Measurements from ENCODE around the gene SLAIN2.
A peak's percentile ranks its signal among the peaks of the same experiment; 100 is the strongest.
"Not testable (repeated sequence)": the region's sequence is repeated elsewhere in the genome, so short reads cannot be mapped to it uniquely, and the experiment has no call there.

Gene SLAIN2

DNA sequence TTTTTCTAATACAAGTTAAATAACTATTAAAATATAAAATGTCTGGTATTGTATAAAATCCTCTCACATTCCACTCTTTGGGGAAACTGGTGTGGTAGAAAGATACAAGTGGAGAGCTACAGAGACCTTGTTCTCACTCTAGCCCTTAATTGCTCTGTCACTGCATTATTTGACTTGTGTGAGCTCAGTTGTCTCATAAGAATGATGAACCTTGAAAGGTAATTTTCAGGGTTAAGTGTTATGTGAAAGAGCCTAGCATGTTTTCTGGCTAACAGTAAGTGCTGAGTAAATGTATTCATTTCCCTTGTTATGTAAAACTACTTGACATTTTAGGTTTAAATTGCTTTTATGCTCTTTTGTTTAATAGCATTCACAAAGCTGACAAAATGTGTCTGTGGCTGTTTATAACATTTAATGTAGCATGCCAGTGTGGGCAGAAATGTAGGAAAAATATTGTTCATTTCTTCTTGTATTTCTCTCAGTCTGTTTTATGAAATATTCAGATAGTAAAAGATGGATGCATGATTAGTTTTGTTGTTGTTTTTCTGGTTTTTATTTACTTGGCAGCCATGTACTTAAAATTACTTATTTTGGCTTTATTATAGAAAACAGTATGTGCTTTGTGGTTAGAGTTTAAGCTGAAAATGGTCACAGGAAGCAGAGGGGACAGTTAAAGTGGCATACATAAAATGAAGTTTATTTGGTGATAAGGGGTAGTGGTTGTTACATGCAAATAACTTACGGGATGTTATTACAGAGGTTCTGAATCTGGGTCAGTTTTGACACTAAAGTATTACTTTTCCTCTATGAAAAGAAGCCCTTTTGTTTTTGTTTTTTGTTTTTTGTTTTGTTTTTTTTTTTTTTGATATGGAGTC is 29.2 kb downstream of the SLAIN2 start:
- DNase-seq = no peak

DNA sequence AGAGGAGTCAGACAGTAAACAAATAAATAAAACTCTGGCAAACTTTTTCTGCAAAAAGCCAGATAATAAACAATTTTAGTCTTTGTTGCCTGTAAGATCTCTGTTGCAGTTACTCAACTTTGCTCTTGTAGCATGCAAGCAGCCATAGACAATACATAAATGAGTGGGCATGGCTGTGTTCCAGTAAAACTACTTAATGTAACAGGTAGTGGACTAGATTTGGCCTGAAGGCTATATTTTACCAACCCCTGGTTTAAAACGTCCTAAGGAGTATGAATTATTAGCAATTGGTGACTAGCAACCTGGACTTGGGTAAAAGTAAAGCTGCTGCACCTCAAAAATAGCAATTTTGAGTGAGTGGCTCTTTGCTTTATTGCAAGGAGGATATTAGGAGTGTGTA is 30.9 kb downstream of the SLAIN2 start:
- no peak for DNase-seq

DNA sequence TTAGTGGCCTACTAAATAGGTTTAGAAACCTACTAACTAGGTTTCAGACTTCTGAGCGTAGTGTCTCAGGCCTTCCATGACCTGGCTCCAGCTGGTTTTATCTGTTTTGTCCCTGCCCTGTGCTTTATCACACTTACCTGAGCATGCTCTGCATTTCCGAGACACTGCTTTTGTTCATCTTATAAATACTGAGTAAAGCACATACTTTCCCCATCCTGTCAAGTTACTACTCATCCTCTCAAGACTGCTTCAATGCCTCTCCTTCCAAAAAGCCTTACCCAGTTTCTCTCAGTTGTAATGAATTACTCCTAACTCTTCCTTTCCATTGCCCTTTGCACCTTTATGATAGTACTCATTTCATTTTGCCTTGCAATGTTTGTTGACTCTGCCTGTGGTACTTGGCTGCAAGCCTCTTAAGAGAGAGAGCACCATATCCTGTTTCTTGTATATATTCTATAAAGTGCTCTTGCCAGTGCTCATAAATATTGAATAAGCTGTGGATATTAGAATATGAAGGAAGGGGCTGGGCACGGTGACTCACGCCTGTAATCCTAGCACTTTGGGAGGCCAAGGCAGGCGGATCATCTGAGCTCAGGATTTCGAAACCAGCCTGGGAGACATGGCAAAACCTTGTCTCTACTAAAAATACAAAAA is 34.4 kb downstream of the SLAIN2 start:
- DNase-seq = no peak

DNA sequence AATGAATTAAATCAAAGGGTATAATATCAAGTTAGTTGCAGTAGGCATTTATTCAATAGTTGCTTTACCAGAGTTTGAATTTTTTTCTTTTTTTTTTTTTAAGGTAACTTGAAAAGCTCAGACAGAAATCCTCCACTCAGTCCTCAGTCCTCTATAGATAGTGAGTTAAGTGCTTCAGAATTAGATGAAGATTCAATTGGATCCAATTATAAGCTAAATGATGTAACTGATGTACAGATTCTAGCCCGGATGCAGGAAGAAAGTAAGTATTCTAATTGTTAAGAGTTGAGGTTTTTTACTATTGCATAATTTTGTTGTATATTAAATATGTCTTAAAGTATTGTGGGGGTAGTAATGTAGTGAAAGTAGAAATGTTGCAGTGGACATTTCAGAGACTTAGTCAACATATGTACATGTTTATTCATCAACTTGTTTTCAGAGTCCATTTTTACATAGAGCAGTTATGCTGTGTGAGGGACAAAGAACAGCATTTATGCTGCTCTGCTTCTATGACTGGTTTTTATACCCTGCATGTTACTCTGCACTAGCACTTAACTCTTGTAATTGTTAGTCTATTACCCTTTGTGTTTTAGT is 38.4 kb downstream of the SLAIN2 start:
- no peak for DNase-seq

DNA sequence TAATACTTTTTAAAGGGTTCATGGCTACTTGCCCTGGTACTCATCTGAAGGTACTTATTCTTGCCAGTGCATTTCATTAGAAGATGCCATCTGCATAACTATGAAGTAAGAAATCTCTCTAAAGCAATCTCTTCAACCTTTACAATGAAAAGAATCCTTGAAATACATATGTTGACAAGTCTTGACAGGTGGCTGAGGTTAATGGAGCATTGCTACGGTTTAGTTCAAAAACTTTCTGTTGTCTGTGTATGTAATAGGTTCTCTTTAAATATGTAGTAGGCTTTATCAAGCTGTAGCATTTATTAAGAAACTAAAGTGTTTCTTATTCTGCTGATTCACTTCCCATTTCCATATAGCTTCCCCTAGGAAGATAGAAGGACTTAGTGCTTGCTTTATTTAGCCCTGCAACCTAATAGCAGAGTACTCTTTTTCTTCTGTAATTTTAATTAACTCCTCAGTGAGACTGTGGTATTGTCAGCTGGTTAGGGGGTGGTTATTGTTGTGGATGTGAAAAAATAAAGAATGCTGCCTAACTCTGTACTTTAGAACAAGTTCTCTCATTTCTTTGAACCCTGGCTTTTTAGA is 39.3 kb downstream of the SLAIN2 start:
- DNase-seq = no peak

DNA sequence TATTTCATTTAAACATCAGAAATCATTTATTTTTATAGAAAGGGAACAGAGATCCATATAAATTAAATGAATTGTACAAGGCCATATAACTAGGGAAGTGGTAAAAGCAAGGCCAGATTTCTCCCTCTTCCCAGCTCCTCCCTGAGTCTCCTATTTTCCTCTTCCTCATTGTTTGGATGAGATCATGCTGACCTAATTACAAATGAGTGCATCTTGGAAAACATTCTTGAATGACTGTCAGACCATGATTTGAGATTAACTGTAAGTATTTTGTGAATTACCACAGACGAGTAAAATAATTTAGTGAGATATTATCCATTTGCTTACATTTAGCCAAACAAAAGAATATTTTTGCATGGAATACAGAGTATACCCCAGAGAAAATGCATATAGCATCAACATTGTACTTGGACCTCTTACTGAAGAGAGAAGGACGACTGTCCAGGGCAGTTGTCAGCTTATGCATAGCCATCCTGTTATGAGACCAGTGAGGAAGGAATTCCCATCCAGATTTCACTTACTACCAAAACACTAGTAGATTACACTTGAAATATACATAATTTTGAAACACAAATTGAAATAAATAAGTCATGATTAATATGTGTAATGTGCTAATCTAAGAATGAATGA is 47.3 kb downstream of the SLAIN2 start:
- DNase-seq = peak; percentile 38

DNA sequence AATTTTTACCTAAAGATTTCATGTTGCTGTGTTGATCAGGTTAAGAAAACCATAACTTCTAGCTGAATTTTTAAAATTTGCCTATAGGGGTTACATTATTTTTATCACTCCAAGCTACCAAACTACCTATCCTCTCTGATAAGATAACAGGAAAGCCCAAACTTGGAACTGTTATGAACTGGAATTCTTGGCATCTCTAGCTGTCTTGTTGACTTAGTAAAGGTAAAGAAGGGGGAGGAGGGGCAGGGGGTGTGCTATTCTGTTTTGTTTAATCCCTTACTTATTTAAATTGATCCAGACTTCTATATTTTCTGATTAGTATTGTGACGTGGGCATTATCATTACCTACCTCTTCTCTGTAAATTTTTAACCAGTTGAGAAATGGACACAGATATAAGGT is 54.7 kb downstream of the SLAIN2 start:
- no peak for DNase-seq

DNA sequence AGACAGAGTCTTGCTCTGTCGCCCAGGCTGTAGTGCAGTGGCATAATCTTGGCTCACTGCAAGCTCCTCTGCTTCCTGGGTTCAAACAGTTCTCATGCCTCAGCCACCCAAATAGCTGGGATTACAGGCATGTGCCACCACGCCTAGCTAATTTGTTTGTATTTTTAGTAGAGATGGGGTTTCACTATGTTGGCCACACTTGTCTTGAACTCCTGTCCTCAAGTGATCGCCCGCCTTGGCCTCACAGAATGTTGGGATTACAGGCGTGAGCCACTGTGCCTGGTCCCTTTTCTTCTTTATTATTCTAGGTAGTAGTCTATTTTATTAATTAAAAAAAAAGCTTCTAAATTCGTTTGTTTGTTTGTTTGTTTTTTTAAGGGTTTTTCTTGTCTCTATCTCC is 59.1 kb downstream of the SLAIN2 start:
- DNase-seq = no peak

DNA sequence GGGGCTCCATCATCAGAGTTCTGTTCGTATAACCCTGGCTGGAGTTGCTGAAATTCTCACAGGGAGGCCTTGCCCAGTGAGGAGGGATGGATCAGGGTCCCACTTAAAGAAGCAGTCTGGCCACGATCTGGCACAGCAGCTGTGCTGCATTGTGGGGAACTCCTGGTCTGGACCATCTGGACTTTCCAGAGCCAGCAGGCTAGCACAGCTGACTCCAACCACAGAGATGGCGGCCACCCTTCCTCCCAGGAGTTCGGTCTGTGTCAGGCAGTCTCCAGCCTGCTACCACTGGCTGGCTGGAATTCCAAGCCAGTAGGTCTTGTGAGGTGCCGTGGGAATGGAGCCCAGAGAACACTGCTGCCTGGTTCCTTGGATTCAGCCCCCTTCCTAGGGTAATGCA is 62.0 kb downstream of the SLAIN2 start:
- DNase-seq = no peak

GRCh38 chr4:48403779-48404178 is 62.5 kb downstream of the SLAIN2 start:
- DNase-seq = no peak

DNA sequence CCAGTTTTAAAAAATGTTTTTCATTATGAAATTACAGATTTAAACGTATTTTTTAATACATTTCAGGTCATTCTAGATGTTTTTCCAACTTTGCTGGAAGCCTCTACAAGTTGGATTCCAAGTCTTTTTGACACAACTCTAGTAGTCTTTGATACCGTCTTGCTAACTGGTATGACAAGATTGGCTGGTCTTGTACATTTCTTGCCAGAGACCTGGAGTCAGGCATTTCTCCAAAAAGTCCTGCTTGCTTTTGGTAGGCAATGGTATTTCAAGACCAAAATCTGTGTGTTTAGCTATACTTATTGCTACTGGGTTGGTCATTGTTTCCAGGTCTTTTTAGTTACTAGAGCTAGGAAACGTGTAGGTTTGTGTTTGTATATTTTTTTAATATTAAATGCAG is 64.6 kb downstream of the SLAIN2 start:
- no peak for DNase-seq

- DNase-seq = no peak
These were observed 67.9 kb downstream of the SLAIN2 start for GRCh38 chr4:48409203-48409602.

DNA sequence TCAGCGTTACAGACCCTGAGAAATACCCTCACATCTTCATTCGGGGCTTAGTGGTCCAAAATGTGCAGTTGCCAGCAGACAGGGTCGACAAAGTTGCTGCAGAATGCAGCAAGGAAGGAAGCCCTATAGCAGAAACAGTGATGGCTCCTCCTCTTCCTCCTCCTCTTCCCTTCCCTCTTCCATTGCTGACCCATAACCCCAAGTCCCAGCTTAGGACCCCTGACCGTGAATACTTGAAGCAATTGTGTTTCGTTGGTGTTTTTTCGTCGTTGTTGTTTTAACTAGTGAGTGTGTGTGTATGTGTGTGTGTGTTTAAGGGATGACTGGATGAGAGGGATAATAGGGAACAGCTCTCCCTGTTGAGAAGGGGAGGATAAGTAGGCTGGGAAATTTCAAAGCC is 69.5 kb downstream of the SLAIN2 start:
- no peak for DNase-seq

- no peak for DNase-seq
These were observed 78.8 kb downstream of the SLAIN2 start for GRCh38 chr4:48420144-48420543.

- DNase-seq = no peak
These were observed 79.8 kb downstream of the SLAIN2 start for GRCh38 chr4:48421101-48421500.

- no peak for DNase-seq
These were observed 87.6 kb downstream of the SLAIN2 start for GRCh38 chr4:48428926-48429325.

- no peak for DNase-seq
These were observed 88.6 kb downstream of the SLAIN2 start for GRCh38 chr4:48429709-48430474.

DNA sequence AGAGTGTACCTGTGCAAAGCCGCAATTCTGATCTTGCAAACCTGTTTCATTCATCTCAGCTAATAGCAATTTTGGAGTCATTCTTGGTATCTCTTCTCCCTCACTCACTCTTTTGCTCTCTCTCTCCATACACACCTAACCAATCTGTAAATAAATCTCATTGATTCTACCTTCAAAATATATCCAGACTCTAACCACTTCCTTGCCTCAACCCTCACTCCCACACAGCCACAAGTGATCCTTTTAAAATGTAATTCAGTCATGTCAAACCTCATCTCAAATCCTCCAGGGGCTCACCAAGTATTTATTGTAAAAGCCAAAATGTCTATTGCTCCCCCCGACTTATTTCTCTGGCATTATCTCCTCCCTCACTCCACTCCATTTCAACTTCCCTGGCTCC is 90.1 kb downstream of the SLAIN2 start:
- DNase-seq = no peak

- DNase-seq = no peak
These were observed 90.7 kb downstream of the SLAIN2 start for GRCh38 chr4:48432017-48432416.

- DNase-seq = no peak
These were observed 95.0 kb downstream of the SLAIN2 start for GRCh38 chr4:48436318-48436717.

DNA sequence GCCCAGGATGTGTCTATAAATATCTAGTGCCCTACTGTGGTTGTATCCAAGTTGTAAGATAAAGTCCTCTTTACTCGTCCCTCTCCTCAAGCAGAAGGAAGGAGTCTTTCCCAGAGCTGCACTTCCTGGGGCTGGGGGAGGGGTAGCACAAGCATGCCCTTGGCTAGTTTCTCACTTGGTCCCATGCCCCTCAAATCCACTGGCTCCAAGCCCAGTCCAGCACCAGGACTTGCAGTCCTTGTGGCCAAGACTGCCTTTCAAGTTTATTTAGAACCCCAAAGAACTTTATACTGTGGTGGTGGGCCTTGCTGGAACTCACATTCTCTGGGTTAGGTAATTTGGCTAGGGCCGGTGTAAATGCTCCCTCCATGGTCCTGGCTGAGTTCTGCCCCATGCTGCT is 98.7 kb downstream of the SLAIN2 start:
- no peak for DNase-seq

DNA sequence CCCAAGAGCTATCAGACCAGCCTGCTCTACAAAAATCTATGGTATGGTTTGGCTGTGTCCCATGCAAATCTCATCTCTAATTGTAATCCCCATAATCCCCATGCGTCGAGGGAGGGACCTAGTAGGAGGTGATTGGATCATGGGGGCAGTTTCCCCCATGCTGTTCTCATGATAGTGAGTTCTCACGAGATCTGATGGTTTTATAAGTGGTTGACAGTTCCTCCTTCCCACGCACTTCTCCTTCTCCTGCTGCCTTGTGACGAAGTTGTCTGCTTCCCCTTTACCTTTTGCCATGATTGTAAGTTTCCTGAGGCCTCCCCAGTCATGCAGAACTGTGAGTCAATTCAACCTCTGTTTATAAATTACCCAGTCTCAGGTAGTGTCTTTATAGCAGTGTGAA is 99.6 kb downstream of the SLAIN2 start:
- DNase-seq = not testable (repeated sequence)
